Left ventricle myocardium inferior (tissue), 1 donor: ENCODE results near the gene CD33. TPM values are rescaled to one million over a fixed set of nuclear protein-coding genes. Genes with fewer than 3 reads are reported as not detected.

Source experiments
- DNase-seq: peaks from one replicate; pipeline ENCODE4 v3.0.0-alpha.2; 2020
- H3K27ac ChIP-seq: fragments of 200-600 bp; replicated peaks from 2 replicates; pipeline ENCODE4 v1.8.0; 2021
- H3K27me3 ChIP-seq: fragments of 200-600 bp; 2 replicates; pipeline ENCODE4 v1.8.0; 2021; ENCODE audit warnings: low read depth
- H3K36me3 ChIP-seq: fragments of 200-600 bp; 2 replicates; pipeline ENCODE4 v1.8.0; 2021
- H3K4me1 ChIP-seq: fragments of 200-600 bp; 2 replicates; pipeline ENCODE4 v1.8.0; 2021
- H3K4me3 ChIP-seq: fragments of 200-600 bp; 2 replicates; pipeline ENCODE4 v1.8.0; 2021; ENCODE audit warnings: mild to moderate bottlenecking, moderate library complexity
- H3K9me3 ChIP-seq: fragments of 200-600 bp; replicated peaks from 2 replicates; pipeline ENCODE4 v1.8.0; 2021
- intact Hi-C: fragments of 100-400 bp; cut with micrococcal nuclease; formaldehyde crosslinking; loops from one replicate; pipeline ENCODE4 v1.11.0; 2022
- total RNA-seq: library from RNA; stranded (reverse); fragmentation: NEBNext Ultra II Directional; extraction: Animal tissue kit (Norgen Biotek cat#: 25700); gene quantifications from one replicate; pipeline ENCODE4 v1.2.1, GENCODE V29; 2021
- TF ChIP-seq, protein P1 (sequence below): fragments of 200-600 bp; IDR thresholded peaks from 2 replicates; pipeline ENCODE4 v1.8.0; 2021; ENCODE audit warnings: antibody characterized with exemption, mild to moderate bottlenecking, borderline replicate concordance
- donor health status: DM: no; HTN: yes; CAD: no; lungs with severe emphysema.

The CD33 gene
- total RNA-seq, 1 donor from 2014 or later = 3.0 TPM

GRCh38 chr19:51194527-51195315, 30.2 kb upstream of the CD33 start:
- Histone ChIP-seq H3K27ac (no peak overlapping the region), H3K4me1 (no peaks in the 10 kb centered on the region), H3K27me3 (peaks cover 64% of the 10 kb centered on the region), H3K36me3 (no peaks in the 10 kb centered on the region), H3K9me3 (no peaks in the 10 kb centered on the region), H3K4me3 (no peak overlapping the region)
- intact Hi-C loops = no loop called here
- no peak for DNase-seq
- TF ChIP-seq, protein P1, sequence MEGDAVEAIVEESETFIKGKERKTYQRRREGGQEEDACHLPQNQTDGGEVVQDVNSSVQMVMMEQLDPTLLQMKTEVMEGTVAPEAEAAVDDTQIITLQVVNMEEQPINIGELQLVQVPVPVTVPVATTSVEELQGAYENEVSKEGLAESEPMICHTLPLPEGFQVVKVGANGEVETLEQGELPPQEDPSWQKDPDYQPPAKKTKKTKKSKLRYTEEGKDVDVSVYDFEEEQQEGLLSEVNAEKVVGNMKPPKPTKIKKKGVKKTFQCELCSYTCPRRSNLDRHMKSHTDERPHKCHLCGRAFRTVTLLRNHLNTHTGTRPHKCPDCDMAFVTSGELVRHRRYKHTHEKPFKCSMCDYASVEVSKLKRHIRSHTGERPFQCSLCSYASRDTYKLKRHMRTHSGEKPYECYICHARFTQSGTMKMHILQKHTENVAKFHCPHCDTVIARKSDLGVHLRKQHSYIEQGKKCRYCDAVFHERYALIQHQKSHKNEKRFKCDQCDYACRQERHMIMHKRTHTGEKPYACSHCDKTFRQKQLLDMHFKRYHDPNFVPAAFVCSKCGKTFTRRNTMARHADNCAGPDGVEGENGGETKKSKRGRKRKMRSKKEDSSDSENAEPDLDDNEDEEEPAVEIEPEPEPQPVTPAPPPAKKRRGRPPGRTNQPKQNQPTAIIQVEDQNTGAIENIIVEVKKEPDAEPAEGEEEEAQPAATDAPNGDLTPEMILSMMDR = no peak

DNA sequence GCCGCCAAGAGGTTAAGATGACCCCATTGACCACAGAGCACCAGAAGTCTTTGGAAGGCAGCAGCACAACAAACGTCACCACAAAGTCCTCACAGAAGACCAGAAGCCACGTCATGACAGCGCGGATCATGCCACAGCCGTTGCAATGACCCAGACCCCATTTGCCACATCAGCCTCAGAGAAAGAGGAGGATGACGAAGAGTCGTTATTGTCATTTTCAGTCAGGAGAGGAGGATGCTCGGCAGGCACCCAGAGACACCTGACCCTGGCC, 29.6 kb upstream of the CD33 start:
- H3K27me3 ChIP-seq = peaks cover 69% of the 10 kb centered on the region
- H3K4me1 ChIP-seq = no peaks in the 10 kb centered on the region
- H3K9me3 ChIP-seq = no peaks in the 10 kb centered on the region
- H3K36me3 ChIP-seq = no peaks in the 10 kb centered on the region
- no peak for DNase-seq
- intact Hi-C loops = no loop called here
- no peak overlapping the region for H3K4me3 ChIP-seq
- TF ChIP-seq, protein P1 = no peak
- H3K27ac ChIP-seq = no peak overlapping the region

DNA sequence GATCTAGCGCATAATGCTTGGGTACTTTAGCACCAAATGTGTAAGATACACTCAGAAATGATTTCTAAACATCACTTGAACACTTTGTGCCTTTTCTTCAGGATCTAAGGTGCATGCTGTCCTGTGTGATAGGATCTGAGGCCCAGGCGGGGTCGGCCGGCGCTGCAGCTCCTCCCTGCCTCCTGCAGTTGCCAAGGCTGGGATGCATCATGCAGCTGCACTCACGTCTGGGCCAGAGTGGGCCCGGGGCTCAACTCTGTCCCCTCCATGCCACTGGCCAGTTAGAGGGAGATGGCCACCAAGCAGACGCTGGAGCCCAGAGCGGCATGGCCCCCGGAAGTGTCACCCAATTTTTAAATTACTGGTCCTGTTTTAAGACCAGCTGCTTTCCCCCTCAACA, 29.3 kb upstream of the CD33 start:
- no peak overlapping the region for H3K4me3 ChIP-seq
- no peaks in the 10 kb centered on the region for H3K36me3 ChIP-seq
- H3K9me3 ChIP-seq = no peaks in the 10 kb centered on the region
- intact Hi-C loops = no loop called here
- DNase-seq = no peak
- no peaks in the 10 kb centered on the region for H3K4me1 ChIP-seq
- TF ChIP-seq, protein P1 = no peak
- H3K27me3 ChIP-seq = peaks cover 73% of the 10 kb centered on the region
- no peak overlapping the region for H3K27ac ChIP-seq

DNA sequence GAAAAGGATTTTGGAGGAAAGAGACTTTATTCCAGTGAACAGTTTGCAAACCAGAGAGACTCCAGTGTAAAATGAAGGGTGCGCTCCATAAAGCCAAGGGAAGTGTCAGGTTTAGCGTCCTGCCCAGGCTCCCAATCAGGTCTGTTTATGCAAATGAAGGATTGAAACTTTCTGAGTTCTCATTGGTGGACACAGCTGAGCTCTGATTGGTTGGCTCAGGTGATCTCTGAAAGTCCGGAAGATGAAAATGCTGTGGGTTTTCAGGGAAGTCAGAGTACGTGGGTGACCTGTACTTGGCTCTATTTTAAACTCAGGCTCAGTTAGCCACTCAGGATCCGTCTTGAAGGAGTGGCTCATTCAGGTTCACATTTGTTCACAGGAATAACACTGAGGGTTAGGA, 28.7 kb upstream of the CD33 start:
- Histone ChIP-seq H3K9me3 (no peaks in the 10 kb centered on the region), H3K27ac (no peak overlapping the region), H3K4me1 (no peaks in the 10 kb centered on the region), H3K36me3 (no peaks in the 10 kb centered on the region), H3K4me3 (no peak overlapping the region), H3K27me3 (peaks cover 78% of the 10 kb centered on the region)
- intact Hi-C loops = no loop called here
- no peak for DNase-seq
- TF ChIP-seq, protein P1 = no peak

GRCh38 chr19:51198641-51199040, 26.2 kb upstream of the CD33 start:
- Histone ChIP-seq H3K36me3 (no peaks in the 10 kb centered on the region), H3K27me3 (peaks cover 78% of the 10 kb centered on the region), H3K4me3 (no peak overlapping the region), H3K4me1 (no peaks in the 10 kb centered on the region), H3K9me3 (no peaks in the 10 kb centered on the region), H3K27ac (no peak overlapping the region)
- TF ChIP-seq, protein P1 = no peak
- intact Hi-C loops = no loop called here
- no peak for DNase-seq
